Activated B cell treated with CpG ODN at 0.5 μM for 24 hours (primary cell): Measurements from ENCODE around the gene HSPA12B. TPM values are rescaled to one million over a fixed set of nuclear protein-coding genes. Genes with fewer than 3 reads are reported as not detected.

Experiments
- ATAC-seq: fragments of 200-7000 bp; cut with Tn5 transposase; one replicate; pipeline ENCODE4 v1.10.0; 2021; ENCODE audit warnings: low read depth, mild to moderate bottlenecking, moderate library complexity
- CTCF ChIA-PET: fragments of 350-600 bp; sonication (Branson Sonifier 250); formaldehyde crosslinking; loops from one replicate; lab custom pipeline; 2021; ENCODE audit warnings: antibody characterized with exemption; lab: Charles Lee
- POLR2A ChIA-PET: fragments of 350-600 bp; sonication (Branson Sonifier 250); formaldehyde crosslinking; loops from one replicate; lab custom pipeline; 2021; ENCODE audit warnings: antibody characterized with exemption; lab: Charles Lee
- DNase-seq: peaks from one replicate; pipeline ENCODE4 v3.0.0; 2022
- H3K27ac Mint-ChIP-seq: one replicate; pipeline ENCODE4 v1.8.0; 2020; ENCODE audit warnings: mixed read lengths
- H3K27me3 Mint-ChIP-seq: one replicate; pipeline ENCODE4 v1.8.0; 2021; ENCODE audit warnings: mixed read lengths
- H3K36me3 Mint-ChIP-seq: one replicate; pipeline ENCODE4 v1.8.0; 2021; ENCODE audit warnings: low read depth, mixed read lengths
- H3K4me1 Mint-ChIP-seq: one replicate; pipeline ENCODE4 v1.8.0; 2021; ENCODE audit warnings: mixed read lengths
- H3K4me3 Mint-ChIP-seq: one replicate; pipeline ENCODE4 v1.8.0; 2020; ENCODE audit warnings: mild to moderate bottlenecking, mixed read lengths
- H3K9me3 Mint-ChIP-seq: one replicate; pipeline ENCODE4 v1.8.0; 2020; ENCODE audit warnings: mixed read lengths
- intact Hi-C: fragments of 100-400 bp; cut with micrococcal nuclease; formaldehyde crosslinking; loops from one replicate; pipeline ENCODE4 v1.15.1; 2024
- total RNA-seq: library from RNA; stranded (reverse); gene quantifications from 2 replicates; pipeline ENCODE4 v1.2.3, GENCODE V29; 2022
- TF ChIP-seq, protein P1 (sequence below): fragments of 200-600 bp; IDR thresholded peaks from one replicate; pipeline ENCODE4 v1.8.0; 2022; ENCODE audit warnings: antibody characterized with exemption, mild to moderate bottlenecking

The HSPA12B gene
- total RNA-seq, 1 donor from 2014 or later = not detected

DNA sequence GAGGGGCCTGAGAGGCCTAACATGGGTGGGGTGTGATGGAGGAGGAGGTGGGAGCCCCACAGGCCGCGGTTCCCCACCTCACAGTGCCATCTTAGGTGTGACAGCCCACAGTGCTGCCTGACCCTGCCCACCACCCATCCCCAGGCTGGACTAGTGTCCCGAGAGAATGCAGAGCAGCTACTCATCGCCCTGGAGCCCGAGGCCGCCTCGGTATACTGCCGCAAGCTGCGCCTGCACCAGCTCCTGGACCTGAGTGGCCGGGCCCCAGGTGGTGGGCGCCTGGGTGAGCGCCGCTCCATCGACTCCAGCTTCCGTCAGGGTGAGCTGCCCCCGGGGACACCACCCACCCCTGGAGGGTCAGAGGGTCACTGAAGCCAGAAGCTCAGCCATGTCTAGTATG is 15.6 kb downstream of the HSPA12B start:
- peaks cover 22% of the 10 kb centered on the region for H3K4me1 Mint-ChIP-seq
- DNase-seq (no peak), ATAC-seq (no peak)
- H3K36me3 Mint-ChIP-seq = no peaks in the 10 kb centered on the region
- H3K4me3 Mint-ChIP-seq = no peak overlapping the region
- TF ChIP-seq, protein P1, sequence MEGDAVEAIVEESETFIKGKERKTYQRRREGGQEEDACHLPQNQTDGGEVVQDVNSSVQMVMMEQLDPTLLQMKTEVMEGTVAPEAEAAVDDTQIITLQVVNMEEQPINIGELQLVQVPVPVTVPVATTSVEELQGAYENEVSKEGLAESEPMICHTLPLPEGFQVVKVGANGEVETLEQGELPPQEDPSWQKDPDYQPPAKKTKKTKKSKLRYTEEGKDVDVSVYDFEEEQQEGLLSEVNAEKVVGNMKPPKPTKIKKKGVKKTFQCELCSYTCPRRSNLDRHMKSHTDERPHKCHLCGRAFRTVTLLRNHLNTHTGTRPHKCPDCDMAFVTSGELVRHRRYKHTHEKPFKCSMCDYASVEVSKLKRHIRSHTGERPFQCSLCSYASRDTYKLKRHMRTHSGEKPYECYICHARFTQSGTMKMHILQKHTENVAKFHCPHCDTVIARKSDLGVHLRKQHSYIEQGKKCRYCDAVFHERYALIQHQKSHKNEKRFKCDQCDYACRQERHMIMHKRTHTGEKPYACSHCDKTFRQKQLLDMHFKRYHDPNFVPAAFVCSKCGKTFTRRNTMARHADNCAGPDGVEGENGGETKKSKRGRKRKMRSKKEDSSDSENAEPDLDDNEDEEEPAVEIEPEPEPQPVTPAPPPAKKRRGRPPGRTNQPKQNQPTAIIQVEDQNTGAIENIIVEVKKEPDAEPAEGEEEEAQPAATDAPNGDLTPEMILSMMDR = no peak
- H3K9me3 Mint-ChIP-seq = no peaks in the 10 kb centered on the region
- intact Hi-C loops = no loop called here
- H3K27ac Mint-ChIP-seq = no peak overlapping the region
- POLR2A ChIA-PET = interaction anchor here (0.6 kb wide), 1 partner anchor 31 kb away, joined by 3 read pairs; no protein-coding TSS in a partner anchor
- peaks cover 18% of the 10 kb centered on the region for H3K27me3 Mint-ChIP-seq
- CTCF ChIA-PET = no interaction called here

DNA sequence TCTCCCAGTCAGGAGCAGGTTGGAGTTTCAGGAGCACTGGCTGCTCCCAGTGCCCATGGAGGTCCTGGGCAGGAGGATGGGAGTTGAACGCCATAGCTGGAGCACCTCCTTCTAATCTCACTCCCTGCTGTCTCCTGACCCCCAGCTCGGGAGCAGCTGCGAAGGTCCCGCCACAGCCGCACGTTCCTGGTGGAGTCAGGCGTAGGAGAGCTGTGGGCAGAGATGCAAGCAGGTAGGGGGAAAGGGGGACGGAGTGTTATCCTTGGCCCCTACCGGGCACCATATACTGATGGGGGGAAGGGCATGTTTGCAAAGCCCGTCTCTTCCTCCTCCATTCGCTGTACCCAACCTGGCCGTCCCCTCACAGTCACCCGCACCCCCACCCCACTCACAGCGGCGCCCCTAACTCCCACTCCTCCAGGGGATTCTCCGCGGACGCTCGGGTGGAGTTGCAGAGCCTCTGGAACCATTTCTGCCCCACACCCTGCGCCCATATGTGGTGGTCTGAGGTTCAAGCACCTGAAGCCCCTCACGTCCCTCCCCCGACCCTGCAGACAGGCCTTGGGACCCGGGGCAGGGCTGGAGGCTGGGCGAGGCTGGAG is 16.7 kb downstream of the HSPA12B start:
- Mint-ChIP-seq H3K4me3 (no peak overlapping the region), H3K4me1 (peaks cover 21% of the 10 kb centered on the region), H3K36me3 (peaks cover 2% of the 10 kb centered on the region), H3K27ac (no peak overlapping the region), H3K9me3 (no peaks in the 10 kb centered on the region), H3K27me3 (peaks cover 17% of the 10 kb centered on the region)
- TF ChIP-seq, protein P1 = no peak
- ATAC-seq (no peak), DNase-seq (no peak)
- intact Hi-C loops = no loop called here
- POLR2A ChIA-PET = no interaction called here
- CTCF ChIA-PET = no interaction called here

DNA sequence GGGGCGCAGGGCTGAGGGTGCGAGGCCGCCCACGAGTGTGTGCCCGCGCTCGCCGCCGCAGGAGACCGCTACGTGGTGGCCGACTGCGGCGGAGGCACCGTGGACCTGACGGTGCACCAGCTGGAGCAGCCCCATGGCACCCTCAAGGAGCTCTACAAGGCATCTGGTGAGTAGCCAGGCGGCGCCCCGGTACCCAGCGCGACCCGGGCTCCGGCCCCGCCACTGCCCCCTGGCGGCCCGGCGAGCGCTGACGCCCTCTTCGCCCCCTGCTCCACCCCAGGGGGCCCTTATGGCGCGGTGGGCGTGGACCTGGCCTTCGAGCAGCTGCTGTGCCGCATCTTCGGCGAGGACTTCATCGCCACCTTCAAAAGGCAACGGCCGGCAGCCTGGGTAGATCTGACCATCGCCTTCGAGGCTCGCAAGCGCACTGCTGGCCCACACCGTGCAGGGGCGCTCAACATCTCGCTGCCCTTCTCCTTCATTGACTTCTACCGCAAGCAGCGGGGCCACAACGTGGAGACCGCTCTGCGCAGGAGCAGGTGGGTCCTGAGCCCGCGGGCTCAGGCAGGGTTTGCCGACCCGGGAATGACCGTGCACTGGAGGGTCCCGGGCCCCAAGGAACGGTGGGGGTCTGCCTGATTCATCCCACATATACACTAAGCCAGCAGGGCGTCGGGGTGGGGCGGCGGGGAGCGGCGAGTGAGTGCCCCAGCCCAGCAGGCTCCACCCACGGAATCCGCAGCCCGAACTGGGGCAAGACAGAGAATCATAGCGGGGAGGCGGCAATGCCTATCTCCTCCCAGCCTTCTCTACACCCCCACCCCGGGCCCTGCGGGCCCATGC is 17.4 kb downstream of the HSPA12B start:
- Mint-ChIP-seq H3K27ac (no peak overlapping the region), H3K4me1 (peaks cover 15% of the 10 kb centered on the region), H3K4me3 (no peak overlapping the region), H3K27me3 (peaks cover 10% of the 10 kb centered on the region), H3K9me3 (no peaks in the 10 kb centered on the region), H3K36me3 (peaks cover 5% of the 10 kb centered on the region)
- intact Hi-C loops = no loop called here
- DNase-seq (no peak), ATAC-seq (no peak)
- POLR2A ChIA-PET = no interaction called here
- CTCF ChIA-PET = interaction anchor here (1.2 kb wide), 1 partner anchor 39 kb away, joined by 5 read pairs; no protein-coding TSS in a partner anchor
- TF ChIP-seq, protein P1 = no peak

DNA sequence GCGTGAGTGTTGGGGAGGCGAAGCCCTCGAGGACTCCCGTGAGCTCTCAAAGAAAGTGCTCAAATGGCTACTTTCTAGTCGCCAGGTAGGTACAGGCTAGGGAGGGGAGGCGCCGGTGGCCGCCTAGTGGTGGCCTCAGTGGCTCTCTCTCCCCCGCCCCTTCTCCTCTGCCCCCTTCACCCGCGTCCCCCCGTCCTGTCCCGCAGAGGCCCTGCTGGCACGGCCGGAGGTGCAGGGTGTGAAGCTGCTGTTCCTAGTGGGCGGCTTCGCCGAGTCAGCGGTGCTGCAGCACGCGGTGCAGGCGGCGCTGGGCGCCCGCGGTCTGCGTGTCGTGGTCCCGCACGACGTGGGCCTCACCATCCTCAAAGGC is 18.8 kb downstream of the HSPA12B start:
- no peaks in the 10 kb centered on the region for H3K27me3 Mint-ChIP-seq
- intact Hi-C loops = no loop called here
- no peak overlapping the region for H3K4me3 Mint-ChIP-seq
- DNase-seq = no peak
- no peak overlapping the region for H3K27ac Mint-ChIP-seq
- TF ChIP-seq, protein P1 = no peak
- peaks cover 6% of the 10 kb centered on the region for H3K36me3 Mint-ChIP-seq
- peaks cover 11% of the 10 kb centered on the region for H3K4me1 Mint-ChIP-seq
- ChIA-PET CTCF (interaction anchor here (1.2 to 5.5 kb wide), 2 partner anchors 16 to 41 kb away, joined by 5 to 32 read pairs; partner anchors contain the start of gene ADISSP), POLR2A (no interaction called here)
- H3K9me3 Mint-ChIP-seq = no peaks in the 10 kb centered on the region
- ATAC-seq = no peak
